Esophagus mucosa (tissue), 1 donor: ENCODE data around the gene RAC2. TPM values are rescaled to one million over a fixed set of nuclear protein-coding genes. Genes with fewer than 3 reads are reported as not detected.
A peak's percentile ranks its signal among the peaks of the same experiment; 100 is the strongest.

Experiments used
- ATAC-seq: fragments of 200-7000 bp; cut with Tn5 transposase; one replicate; pipeline ENCODE4 v1.9.1; 2020
- total RNA-seq: library from RNA; stranded (reverse); gene quantifications from one replicate; pipeline ENCODE4 v1.2.4, GENCODE V29; 2023
- donor health status: DM: yes; HTN: yes; CAD: no.

The RAC2 gene
- total RNA-seq, 1 donor from 2014 or later, result 19.0 TPM

DNA sequence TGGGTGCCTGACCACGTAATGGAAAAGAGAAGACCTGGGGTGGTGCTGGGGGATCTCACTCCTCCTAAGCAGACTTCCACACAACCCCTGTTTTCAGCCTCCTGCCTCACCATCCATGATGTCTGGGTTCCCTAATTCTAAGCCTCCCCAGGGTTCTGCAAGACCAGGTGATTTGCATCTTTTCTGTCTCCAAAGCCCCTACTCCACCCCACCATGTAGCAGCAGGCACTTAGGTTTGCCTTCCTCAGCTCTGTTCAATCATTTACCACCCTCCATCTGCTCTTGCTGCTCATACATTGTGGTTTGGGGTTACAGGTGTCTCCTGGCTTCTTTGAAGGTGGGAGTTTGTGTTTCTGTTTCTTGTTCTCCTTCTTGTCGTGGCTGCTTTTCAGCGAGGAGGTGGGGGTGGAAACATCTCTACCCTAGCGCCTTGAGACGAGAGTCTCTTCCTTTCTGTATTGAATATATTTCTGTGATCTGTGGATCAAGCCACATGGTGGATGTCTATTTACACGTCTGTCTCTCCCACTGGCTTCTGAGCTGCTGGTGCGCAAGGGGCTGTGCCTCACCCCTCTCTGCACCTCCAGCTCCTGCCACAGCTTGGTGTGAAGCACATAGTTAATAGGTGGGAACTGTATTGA, 25.2 kb downstream of the RAC2 start:
- ATAC-seq, result peak; percentile 53

GRCh38 chr22:37218399-37218770, 25.7 kb downstream of the RAC2 start:
- peak; percentile 7 for ATAC-seq

- no peak for ATAC-seq
These were observed 28.2 kb downstream of the RAC2 start for GRCh38 chr22:37215890-37216289.

DNA sequence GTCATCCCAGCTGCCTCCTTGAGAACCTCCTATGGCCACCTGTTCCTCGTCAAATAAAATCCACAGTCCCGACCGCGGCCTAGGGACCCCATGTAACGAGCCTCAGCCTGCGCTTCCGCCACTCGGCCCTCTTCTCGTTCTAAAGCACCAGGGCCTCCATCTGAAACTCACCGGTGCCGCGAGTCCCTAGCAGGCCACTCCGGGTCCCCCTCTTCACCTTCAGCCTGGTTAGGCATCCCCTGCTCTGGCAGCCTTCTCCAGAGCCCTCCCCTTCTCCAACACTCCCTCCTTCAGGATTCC, 29.4 kb downstream of the RAC2 start:
- no peak for ATAC-seq

- no peak for ATAC-seq
These were observed 29.9 kb downstream of the RAC2 start for GRCh38 chr22:37213941-37214730.

DNA sequence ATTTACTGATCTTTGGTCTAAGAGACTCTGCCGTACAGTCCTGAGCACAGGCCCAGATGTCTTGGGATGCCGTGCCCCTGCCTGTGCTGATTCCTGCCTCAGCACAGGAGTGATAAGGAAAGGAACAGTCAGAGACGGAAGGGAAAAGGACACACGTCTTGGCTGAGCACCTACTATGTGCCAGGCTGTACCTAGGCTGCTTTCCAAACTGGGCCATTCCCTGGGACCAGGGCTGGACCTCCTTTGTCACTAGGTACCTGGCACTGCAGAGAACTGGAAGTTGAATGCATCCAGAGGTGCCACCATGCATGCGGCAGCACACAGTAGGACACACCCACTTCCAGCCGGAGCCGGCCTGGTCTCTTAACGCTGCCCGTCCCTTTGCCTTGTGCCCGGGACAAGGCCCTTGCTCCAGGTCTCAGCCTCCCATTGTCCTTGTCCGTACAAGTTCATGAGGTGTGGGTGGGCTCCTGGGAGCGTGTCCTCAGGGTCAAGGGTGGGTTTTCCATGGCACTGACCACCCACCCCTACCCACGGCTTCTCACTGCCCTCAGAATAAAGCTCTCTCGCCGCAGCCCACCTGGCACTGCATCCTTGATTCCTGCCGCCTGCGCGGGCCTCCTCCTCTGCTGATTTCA, 30.7 kb downstream of the RAC2 start:
- ATAC-seq, result no peak

DNA sequence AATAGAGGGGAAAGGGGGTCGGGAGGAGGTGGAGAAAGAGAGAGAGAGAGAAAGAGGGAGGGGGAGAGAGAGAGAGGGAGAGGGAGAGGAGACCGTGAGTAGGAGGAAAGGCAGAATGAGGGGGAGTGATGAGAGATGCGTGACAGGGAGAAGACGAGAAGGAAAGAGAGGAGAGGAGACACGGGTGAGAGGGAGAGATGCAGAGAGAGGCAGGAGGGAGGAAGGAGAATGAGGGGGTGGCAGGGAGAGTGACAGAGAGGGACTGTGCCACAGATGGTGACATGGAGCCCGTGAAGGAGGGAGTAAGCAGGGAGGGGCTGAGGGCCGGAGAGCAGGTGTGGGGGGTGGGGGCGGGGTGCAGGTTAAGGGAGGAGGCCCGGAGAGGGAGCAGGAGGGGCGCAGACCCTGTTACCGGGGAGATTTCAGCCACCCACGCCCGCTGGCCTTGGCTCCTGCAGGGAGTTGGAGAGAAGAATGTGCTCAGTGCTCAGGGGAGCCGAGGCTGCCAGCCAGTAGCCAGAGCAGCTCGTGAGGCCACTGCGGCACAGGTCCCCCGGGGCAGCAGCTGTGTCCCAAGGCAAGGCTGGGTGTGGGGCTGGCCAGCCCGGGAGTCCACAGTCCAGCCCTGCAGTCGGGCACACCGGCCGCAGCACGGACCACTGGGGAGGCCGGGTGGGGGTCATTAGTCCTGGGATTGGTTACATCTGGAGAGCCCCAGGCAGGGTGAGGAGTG, 31.7 kb downstream of the RAC2 start, which contains the start of gene SSTR3:
Gene SSTR3 (minus strand): TSS at position 304 of the 733 bp plus-strand sequence. CDS start 4,674 bp downstream, outside the sequence.
- no peak for ATAC-seq

GRCh38 chr22:37211866-37212173, 32.2 kb downstream of the RAC2 start:
- ATAC-seq, result no peak

- ATAC-seq, result no peak
These were observed 32.8 kb downstream of the RAC2 start for GRCh38 chr22:37211075-37211865.

GRCh38 chr22:37210041-37210803, 33.8 kb downstream of the RAC2 start:
- ATAC-seq, result no peak

DNA sequence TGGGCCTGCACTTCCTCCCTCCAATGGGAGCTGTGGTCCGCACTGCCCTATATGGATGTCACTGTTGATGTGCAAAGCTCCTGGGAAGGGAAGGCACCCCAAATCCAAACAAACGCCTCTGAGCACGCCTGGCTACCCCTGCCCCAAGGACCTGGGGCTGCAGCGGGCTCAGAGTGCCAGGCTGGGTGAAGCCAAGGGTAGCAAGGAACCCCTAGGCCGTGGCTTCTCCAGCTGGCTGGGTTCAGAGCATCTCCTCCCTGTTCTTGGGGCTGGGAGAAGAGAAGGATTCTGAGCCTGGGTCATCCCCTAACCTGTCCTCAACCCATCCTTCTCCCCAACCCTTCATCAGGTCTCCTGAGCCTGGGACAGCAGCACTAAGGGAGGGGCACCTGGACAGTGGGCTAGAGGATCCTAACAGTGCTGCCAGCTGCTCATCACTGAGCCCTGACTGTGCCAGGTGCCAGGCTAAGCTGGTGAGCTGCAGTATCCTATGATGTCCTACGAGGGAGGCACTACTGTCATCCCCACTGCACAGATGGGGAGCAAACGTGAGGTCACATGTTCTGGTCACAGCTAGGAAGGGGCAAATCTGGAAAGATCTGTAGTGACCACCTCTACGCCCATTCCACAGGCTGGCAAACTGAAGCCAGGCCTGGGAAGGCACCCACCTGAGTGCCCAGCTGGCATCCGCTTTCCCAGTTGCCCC, 34.8 kb downstream of the RAC2 start:
- ATAC-seq, result no peak

DNA sequence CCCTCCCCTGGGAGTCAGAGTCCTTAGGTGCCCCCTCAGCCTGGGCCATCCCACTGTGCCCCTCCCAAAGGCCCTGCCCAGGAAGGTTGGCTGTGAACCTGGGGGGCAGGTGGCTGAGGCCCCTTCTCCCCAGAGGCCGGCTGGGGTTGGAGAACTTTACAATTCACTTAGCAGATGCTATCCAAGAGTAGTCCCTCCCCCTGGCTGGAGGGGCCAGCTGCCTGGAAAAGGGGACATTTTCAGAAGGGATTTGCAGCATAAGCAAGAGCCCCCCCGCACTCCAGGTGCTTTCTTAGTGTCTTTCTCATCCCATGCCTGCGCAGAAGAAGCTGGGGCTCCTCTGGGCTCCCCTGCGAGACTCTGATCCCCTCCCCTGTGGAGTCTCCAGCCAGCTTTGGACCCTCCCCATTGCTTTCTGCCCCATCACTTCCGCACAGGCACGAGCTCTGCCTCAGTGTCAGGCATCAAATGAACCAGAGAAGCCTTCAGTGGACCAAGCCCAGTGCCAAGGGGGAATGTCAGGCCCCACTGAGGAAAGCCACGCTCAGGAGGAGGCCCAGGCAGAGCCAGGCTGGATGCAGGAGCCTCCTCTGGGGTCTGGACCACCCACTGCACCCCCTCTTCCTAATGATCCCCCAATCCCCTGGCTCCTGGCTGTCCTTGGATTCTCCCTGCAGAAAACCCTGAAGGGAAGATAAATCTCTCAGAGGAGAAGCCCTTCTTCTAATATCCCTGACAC, 35.5 kb downstream of the RAC2 start:
- no peak for ATAC-seq

DNA sequence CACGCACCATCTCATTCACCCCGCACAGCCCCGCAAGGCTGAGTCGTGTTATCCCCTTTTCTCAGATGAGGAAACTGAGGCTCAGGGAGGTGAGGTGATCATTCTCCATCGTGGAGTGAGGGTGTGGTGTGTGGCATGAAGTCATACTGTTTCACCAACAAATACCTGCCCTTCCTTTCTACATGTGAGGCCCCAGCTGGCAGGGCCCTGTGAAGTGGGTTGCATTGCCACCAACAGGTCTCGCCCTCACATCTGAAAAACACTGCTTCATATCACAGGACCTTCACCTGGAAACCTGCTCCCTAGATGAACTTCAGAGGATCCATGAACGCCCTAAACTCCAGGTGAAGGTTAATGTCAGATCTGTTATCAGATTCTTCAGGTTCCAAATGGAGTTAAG, 36.1 kb downstream of the RAC2 start:
- no peak for ATAC-seq

DNA sequence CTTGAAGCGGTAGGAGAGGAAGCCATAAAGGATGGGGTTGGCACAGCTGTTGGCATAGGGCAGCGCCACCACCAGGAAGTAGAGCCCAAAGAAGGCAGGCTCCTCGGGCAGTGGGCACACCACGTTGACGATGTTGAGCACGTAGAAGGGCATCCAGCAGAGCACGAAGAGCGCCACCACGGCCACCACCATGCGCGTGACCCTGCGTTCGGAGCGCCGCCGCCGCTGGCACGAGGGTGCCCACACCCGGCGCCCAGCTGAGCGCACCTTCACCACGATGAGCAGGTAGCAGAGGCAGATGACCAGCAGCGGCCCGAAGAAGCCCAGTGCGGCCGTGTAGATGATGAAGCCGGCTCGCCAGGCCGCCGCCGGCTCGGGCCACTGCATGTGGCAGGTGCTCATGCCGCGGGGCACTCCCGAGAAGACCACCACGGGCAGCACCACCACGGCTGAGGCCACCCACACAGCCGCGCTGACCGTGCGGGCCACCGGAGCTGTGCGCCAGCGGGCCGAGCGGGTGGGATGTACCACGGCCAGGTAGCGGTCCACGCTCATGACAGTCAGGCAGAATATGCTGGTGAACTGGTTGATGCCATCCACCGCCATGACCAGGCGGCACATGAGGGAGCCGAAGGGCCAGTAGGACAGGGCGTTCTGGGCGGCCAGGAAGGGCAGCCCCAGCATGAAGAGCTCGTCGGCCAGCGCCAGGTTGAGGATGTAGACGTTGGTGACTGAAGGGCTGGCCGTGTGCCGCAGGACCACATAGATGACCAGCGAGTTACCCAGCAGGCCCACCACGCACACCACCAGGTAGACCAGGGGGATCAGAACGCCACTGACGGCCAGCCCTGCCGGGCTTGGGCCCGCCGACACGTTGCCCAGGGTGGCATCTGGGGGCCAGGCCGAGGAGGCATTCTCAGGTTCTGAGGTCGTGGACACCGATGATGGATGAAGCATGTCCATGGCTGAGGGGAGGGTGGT, 36.9 kb downstream of the RAC2 start:
- ATAC-seq, result no peak

DNA sequence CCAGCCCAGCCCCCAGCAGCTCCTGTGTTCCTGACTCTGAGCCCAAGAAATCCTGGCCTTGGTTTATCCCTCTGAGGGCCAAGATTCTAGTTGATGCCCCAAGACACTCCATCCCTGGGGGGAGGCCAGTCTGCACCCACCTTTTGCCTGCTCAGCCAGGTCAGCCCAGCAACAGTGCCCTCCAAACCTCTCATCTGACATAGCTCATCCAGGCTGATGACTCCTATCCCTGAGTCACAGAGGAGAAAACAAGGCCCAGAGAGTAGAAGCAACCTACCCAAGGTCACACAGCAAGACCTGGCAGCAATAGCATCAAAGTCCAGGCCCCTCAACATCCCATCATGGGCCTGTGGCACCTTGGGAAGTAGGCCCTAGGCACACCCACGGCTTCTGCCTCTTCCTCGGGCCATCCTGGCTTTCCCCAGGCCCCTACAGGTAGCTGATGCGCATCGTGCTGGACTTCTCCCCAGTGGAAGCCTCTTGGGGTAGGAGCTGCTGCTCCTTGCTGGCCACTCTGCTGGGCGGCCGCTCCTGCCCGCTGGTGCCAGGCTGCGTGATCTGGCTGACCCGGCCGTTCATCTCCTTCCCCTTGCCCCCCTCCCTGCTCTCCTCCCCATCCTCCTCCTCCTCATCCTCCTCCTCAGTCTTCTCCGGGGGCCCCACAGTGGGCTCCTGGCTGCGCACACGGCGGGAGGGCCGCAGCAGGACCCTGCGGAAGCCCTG, 37.8 kb downstream of the RAC2 start:
- ATAC-seq, result no peak

GRCh38 chr22:37205046-37205445, 39.0 kb downstream of the RAC2 start:
- no peak for ATAC-seq

DNA sequence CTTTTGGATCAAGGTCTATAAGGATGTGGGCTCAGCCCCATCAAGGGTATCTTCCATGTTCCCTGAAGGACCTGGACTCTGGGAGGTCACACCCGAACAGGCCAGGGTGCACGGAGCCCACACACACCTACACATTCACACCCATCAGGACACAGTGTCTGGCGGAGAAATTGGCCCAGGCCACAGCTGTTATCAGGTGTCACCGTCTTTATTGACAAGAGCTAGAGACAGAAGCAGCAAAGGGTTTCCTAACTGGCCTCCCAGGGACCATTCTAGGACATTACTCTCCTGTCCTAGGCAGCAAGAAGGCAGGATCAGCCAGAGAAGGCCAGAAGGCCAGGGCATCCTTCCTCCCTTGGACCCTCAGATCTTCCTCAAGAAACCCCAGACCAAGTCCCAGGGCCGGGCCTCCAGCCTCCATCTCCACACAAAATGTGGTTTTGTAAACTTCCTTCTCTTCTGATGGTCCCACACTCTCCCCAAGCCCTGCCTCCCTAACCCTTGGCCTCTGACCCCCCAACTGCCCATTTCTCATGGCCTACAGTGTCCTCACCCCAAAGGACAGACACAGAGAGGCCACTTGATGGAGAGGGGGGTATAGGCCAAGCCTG, 39.9 kb downstream of the RAC2 start:
- ATAC-seq, result no peak
